Panc1 (cell line): Measurements from ENCODE around the gene LEPROT. TPM values are rescaled to one million over a fixed set of nuclear protein-coding genes. Genes with fewer than 3 reads are reported as not detected.

Experiments
- ATAC-seq: fragments of 200-7000 bp; cut with Tn5 transposase; 2 replicates; pipeline ENCODE4 v1.9.1; 2020; ENCODE audit warnings: mild to moderate bottlenecking, moderate library complexity
- BruUV-seq: library from RNA; stranded (reverse); fragments of 400-500 nt; replicated peaks from 2 replicates; lab custom pipeline; 2021; lab: Mats Ljungman, UMichigan
- CTCF ChIA-PET: fragments of 300-600 bp; sonication (Branson Sonifier 250); formaldehyde crosslinking; loops from one replicate; lab custom pipeline; 2022; ENCODE audit warnings: antibody characterized with exemption; lab: Charles Lee
- POLR2A ChIA-PET: fragments of 300-600 bp; sonication (Branson Sonifier 250); formaldehyde crosslinking; loops from one replicate; lab custom pipeline; 2022; ENCODE audit warnings: antibody characterized with exemption; lab: Charles Lee
- DNase-seq: peaks from one replicate; pipeline ENCODE4 v3.0.0-alpha.2; 2010; ENCODE audit warnings: low read depth, low spot score
- H3K27ac ChIP-seq: 2 replicates; pipeline ENCODE4 v1.5.1; 2011; ENCODE audit warnings: mild to moderate bottlenecking, low read length, inconsistent platforms
- H3K27me3 ChIP-seq: fragments of 200-500 bp; sonication (Bioruptor generic); 2 replicates; pipeline ENCODE4 v1.6.0; 2014; ENCODE audit warnings: low read length, inconsistent platforms; ENCODE audit not compliant: control insufficient read depth, insufficient read depth
- H3K36me3 ChIP-seq: fragments of 200-500 bp; sonication (Bioruptor generic); 2 replicates; pipeline ENCODE4 v1.5.1; 2014; ENCODE audit warnings: inconsistent platforms, mild to moderate bottlenecking, low read length, moderate library complexity; ENCODE audit not compliant: control insufficient read depth, insufficient read depth
- H3K4me1 ChIP-seq: 2 replicates; pipeline ENCODE4 v1.5.1; 2011; ENCODE audit warnings: inconsistent platforms, mild to moderate bottlenecking, low read length, moderate library complexity; ENCODE audit not compliant: control insufficient read depth, insufficient read depth
- H3K4me3 ChIP-seq, 2 experiments: 2 replicates each; pipeline ENCODE4 v1.5.1; 2011 to 2012; ENCODE audit warnings: low read depth in 2 of 2, low read length in 2 of 2, mild to moderate bottlenecking in 2 of 2, inconsistent platforms in 1 of 2, moderate library complexity in 1 of 2
- H3K9me3 ChIP-seq: fragments of 200-500 bp; sonication (Bioruptor generic); 2 replicates; pipeline ENCODE4 v1.5.1; 2014; ENCODE audit warnings: low read depth, mild to moderate bottlenecking, inconsistent platforms, low read length, moderate library complexity; ENCODE audit not compliant: control insufficient read depth, insufficient read depth
- POLR2AphosphoS5 ChIP-seq: IDR thresholded peaks from 2 replicates; pipeline ENCODE4 v1.6.1; 2012; ENCODE audit warnings: mild to moderate bottlenecking, low read depth, low read length, moderate library complexity
- SIN3A ChIP-seq: IDR thresholded peaks from 2 replicates; pipeline ENCODE4 v1.6.1; 2012; ENCODE audit warnings: low read depth, mild to moderate bottlenecking, low read length, moderate library complexity, borderline replicate concordance; ENCODE audit not compliant: insufficient read depth
- TCF7L2 ChIP-seq: IDR thresholded peaks from 2 replicates; pipeline ENCODE4 v1.6.1; 2011; ENCODE audit warnings: mild to moderate bottlenecking, low read depth, low read length, inconsistent platforms
- in situ Hi-C: cut with HindIII; loops from 2 replicates; pipeline ENCODE4 v1.10.0; 2016; ENCODE audit warnings: low sequenced_read_pairs, low pct_unique_long_range_greater_than_20kb
- intact Hi-C: fragments of 100-400 bp; cut with micrococcal nuclease; formaldehyde crosslinking; loops from one replicate; pipeline ENCODE4 v1.10.0; 2022; ENCODE audit not compliant: unreplicated experiment
- total RNA-seq: library from RNA; stranded (reverse); gene quantifications from one replicate; pipeline ENCODE4 v1.2.1, GENCODE V29; 2021; ENCODE audit not compliant: unreplicated experiment
- TF ChIP-seq, protein P1 (sequence below), 2 experiments: IDR thresholded peaks; 2 replicates each; pipeline ENCODE4 v1.6.1; 2011 to 2012; ENCODE audit warnings: low read depth in 2 of 2, control low read depth in 1 of 2, low read length in 1 of 2, mild to moderate bottlenecking in 1 of 2, moderate library complexity in 1 of 2; ENCODE audit not compliant: insufficient read depth in 1 of 2
- TF ChIP-seq, protein P2 (sequence below): fragments of 450-650 bp; IDR thresholded peaks from 2 replicates; pipeline ENCODE4 v1.5.1; 2017; ENCODE audit warnings: mild to moderate bottlenecking

The LEPROT gene
- total RNA-seq, 1 experiment from 2014 or later: 53.6 TPM

DNA sequence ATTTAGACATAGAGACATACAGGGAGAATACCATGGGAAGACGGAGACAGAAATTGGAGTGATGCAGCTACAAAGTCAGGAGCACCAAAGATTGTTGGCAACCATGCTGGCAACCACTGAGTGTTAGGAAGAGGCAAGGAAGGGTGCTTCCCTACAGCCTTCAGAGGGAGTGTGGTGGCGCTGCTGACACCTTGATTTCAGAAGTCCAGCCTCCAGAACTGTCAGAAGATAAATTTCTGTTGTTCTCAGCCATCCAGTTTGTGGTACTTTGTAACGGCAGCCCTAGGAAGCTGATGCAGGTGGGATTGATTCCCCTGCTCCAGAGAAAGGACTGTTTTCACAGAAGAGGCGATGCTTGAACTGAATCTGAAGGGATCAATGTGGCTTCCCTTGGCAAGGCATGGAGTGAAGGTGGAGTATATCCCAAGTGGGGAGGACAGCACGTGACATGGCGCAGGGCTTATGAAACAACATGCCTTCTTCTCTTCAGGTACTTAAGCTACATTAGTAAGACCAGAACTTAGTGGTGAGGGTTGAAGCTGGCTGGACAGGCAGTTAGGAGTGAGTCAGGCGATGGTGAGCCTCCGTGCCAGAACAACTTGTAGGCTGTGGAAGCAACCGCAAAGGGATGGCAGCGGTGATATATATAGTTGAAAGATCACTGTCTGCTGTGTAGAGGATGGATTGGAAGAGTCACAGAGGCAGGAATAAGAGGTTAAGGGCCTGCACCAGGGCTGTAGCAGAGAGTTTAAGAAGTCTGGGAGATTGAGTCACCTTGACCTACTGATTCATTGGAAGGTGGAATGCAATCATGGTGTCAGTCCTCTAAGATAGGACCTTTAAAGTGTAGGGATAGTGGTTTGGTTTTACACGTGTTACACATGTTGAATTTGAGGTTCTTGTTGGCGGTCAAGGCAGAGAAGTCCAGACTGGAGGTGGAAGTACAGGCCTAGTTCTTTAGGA, 2.1 kb downstream of the LEPROT start:
- Histone ChIP-seq H3K27ac (peak overlapping the region; percentile 88), H3K4me3 (peak overlapping the region; percentile 74 to 99; a peak in 2 of 4 replicates), H3K9me3 (no peaks in the 10 kb centered on the region), H3K27me3 (no peaks in the 10 kb centered on the region), H3K4me1 (peaks cover 34% of the 10 kb centered on the region), H3K36me3 (peaks cover 3% of the 10 kb centered on the region)
- no peak for DNase-seq
- ChIA-PET CTCF (no interaction called here), POLR2A (no interaction called here)
- TF ChIP-seq POLR2AphosphoS5 (no peak), TCF7L2 (no peak), SIN3A (no peak)
- TF ChIP-seq, protein P1, sequence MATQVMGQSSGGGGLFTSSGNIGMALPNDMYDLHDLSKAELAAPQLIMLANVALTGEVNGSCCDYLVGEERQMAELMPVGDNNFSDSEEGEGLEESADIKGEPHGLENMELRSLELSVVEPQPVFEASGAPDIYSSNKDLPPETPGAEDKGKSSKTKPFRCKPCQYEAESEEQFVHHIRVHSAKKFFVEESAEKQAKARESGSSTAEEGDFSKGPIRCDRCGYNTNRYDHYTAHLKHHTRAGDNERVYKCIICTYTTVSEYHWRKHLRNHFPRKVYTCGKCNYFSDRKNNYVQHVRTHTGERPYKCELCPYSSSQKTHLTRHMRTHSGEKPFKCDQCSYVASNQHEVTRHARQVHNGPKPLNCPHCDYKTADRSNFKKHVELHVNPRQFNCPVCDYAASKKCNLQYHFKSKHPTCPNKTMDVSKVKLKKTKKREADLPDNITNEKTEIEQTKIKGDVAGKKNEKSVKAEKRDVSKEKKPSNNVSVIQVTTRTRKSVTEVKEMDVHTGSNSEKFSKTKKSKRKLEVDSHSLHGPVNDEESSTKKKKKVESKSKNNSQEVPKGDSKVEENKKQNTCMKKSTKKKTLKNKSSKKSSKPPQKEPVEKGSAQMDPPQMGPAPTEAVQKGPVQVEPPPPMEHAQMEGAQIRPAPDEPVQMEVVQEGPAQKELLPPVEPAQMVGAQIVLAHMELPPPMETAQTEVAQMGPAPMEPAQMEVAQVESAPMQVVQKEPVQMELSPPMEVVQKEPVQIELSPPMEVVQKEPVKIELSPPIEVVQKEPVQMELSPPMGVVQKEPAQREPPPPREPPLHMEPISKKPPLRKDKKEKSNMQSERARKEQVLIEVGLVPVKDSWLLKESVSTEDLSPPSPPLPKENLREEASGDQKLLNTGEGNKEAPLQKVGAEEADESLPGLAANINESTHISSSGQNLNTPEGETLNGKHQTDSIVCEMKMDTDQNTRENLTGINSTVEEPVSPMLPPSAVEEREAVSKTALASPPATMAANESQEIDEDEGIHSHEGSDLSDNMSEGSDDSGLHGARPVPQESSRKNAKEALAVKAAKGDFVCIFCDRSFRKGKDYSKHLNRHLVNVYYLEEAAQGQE (IDR thresholded peaks at IDR 0.05; ENCODE audit: insufficient read depth in 1 of 2, low read depth in 2 of 2, low read length in 1 of 2): no peak
- TF ChIP-seq, protein P2, sequence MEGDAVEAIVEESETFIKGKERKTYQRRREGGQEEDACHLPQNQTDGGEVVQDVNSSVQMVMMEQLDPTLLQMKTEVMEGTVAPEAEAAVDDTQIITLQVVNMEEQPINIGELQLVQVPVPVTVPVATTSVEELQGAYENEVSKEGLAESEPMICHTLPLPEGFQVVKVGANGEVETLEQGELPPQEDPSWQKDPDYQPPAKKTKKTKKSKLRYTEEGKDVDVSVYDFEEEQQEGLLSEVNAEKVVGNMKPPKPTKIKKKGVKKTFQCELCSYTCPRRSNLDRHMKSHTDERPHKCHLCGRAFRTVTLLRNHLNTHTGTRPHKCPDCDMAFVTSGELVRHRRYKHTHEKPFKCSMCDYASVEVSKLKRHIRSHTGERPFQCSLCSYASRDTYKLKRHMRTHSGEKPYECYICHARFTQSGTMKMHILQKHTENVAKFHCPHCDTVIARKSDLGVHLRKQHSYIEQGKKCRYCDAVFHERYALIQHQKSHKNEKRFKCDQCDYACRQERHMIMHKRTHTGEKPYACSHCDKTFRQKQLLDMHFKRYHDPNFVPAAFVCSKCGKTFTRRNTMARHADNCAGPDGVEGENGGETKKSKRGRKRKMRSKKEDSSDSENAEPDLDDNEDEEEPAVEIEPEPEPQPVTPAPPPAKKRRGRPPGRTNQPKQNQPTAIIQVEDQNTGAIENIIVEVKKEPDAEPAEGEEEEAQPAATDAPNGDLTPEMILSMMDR: no peak; the same call in 1 of the 2 replicates
- BruUV-seq: TSS peak; percentile 63
- intact Hi-C loops: loop anchor here (10.0 kb wide), 2 partner anchors 188 to 358 kb away; no protein-coding TSS in a partner anchor
- in situ Hi-C loops: no loop called here
- ATAC-seq: no peak

GRCh38 chr1:65423884-65424572, 3.6 kb downstream of the LEPROT start:
- no TSS peak for BruUV-seq
- TF ChIP-seq POLR2AphosphoS5 (no peak), TCF7L2 (no peak), SIN3A (no peak)
- TF ChIP-seq, protein P2: no peak
- TF ChIP-seq, protein P1 (IDR thresholded peaks at IDR 0.05; ENCODE audit: insufficient read depth in 1 of 2, low read depth in 2 of 2, low read length in 1 of 2): no peak
- H3K27ac ChIP-seq: peak overlapping the region; percentile 48
- ATAC-seq: no peak
- intact Hi-C loops: loop anchor here (10.0 kb wide), 2 partner anchors 189 to 359 kb away; no protein-coding TSS in a partner anchor
- DNase-seq: peak; percentile 87
- in situ Hi-C loops: no loop called here
- peaks cover 28% of the 10 kb centered on the region for H3K4me1 ChIP-seq
- no peak overlapping the region for H3K4me3 ChIP-seq
- CTCF ChIA-PET: no interaction called here
- no peaks in the 10 kb centered on the region for H3K9me3 ChIP-seq
- POLR2A ChIA-PET: no interaction called here
- H3K27me3 ChIP-seq: no peaks in the 10 kb centered on the region
- H3K36me3 ChIP-seq: peaks cover 6% of the 10 kb centered on the region
